Adipocyte (in vitro differentiated cells): ENCODE data around the gene HEPN1.
"Not testable (repeated sequence)": the region's sequence is repeated elsewhere in the genome, so short reads cannot be mapped to it uniquely, and the experiment has no call there.

Experiments
- DNase-seq: peaks from one replicate; pipeline ENCODE4 v3.0.0-alpha.2; 2015; ENCODE audit warnings: low read depth
- H3K27me3 ChIP-seq: replicated peaks from 2 replicates; pipeline ENCODE4 v1.7.0; 2013; ENCODE audit warnings: mild to moderate bottlenecking, low read length, moderate library complexity; ENCODE audit not compliant: control insufficient read depth, insufficient read depth
- H3K36me3 ChIP-seq: 2 replicates; pipeline ENCODE4 v1.7.0; 2013; ENCODE audit warnings: low read length, mild to moderate bottlenecking, moderate library complexity; ENCODE audit not compliant: control insufficient read depth, insufficient read depth, severe bottlenecking
- H3K4me1 ChIP-seq: 2 replicates; pipeline ENCODE4 v1.7.0; 2013; ENCODE audit warnings: mild to moderate bottlenecking, low read length, moderate library complexity; ENCODE audit not compliant: control insufficient read depth, insufficient read depth
- H3K4me3 ChIP-seq: 2 replicates; pipeline ENCODE4 v1.7.0; 2013; ENCODE audit warnings: mild to moderate bottlenecking, low read length, moderate library complexity
- H3K9ac ChIP-seq: 2 replicates; pipeline ENCODE4 v1.7.0; 2013; ENCODE audit warnings: mild to moderate bottlenecking, low read length, moderate library complexity
- H3K9me3 ChIP-seq: 2 replicates; pipeline ENCODE4 v1.7.0; 2013; ENCODE audit warnings: mild to moderate bottlenecking, low read length, moderate library complexity; ENCODE audit not compliant: control insufficient read depth

Gene HEPN1

GRCh38 chr11:124946735-124947141 lies 27.7 kb downstream of the HEPN1 start:
- H3K4me1 ChIP-seq = peaks cover 10% of the 10 kb centered on the region
- no peak overlapping the region for H3K9ac ChIP-seq
- no peaks in the 10 kb centered on the region for H3K9me3 ChIP-seq
- no peak overlapping the region for H3K4me3 ChIP-seq
- H3K36me3 ChIP-seq = no peaks in the 10 kb centered on the region
- DNase-seq = peak; percentile 44
- H3K27me3 ChIP-seq = no peaks in the 10 kb centered on the region

- H3K27me3 ChIP-seq = no peaks in the 10 kb centered on the region
- H3K36me3 ChIP-seq = no peaks in the 10 kb centered on the region
- H3K4me1 ChIP-seq = peaks cover 20% of the 10 kb centered on the region
- H3K4me3 ChIP-seq = no peak overlapping the region
- DNase-seq = no peak
- no peak overlapping the region for H3K9ac ChIP-seq
- no peaks in the 10 kb centered on the region for H3K9me3 ChIP-seq
Observed at GRCh38 chr11:124950601-124951330, 31.7 kb downstream of the HEPN1 start.

GRCh38 chr11:124951341-124951740 lies 32.3 kb downstream of the HEPN1 start:
- no peak for DNase-seq
- H3K9me3 ChIP-seq = no peaks in the 10 kb centered on the region
- no peaks in the 10 kb centered on the region for H3K27me3 ChIP-seq
- no peak overlapping the region for H3K9ac ChIP-seq
- no peak overlapping the region for H3K4me3 ChIP-seq
- H3K4me1 ChIP-seq = peaks cover 19% of the 10 kb centered on the region
- H3K36me3 ChIP-seq = no peaks in the 10 kb centered on the region

GRCh38 chr11:124953753-124954589 lies 34.9 kb downstream of the HEPN1 start, which contains the start of gene CCDC15:
TSS of gene CCDC15 (plus strand) at chr11:124954202. CDS start at chr11:124954733, 531 bp downstream.
- Histone ChIP-seq H3K9me3 (no peaks in the 10 kb centered on the region), H3K4me1 (peaks cover 10% of the 10 kb centered on the region), H3K36me3 (no peaks in the 10 kb centered on the region), H3K4me3 (peak within 1 kb of the TSS; percentile 97), H3K27me3 (no peaks in the 10 kb centered on the region), H3K9ac (peak within 1 kb of the TSS; percentile 88)
- peak; percentile 100 for DNase-seq

GRCh38 chr11:124954590-124954955 lies 35.5 kb downstream of the HEPN1 start:
- Histone ChIP-seq H3K9me3 (no peaks in the 10 kb centered on the region), H3K4me3 (peak overlapping the region; percentile 97), H3K4me1 (peaks cover 10% of the 10 kb centered on the region), H3K36me3 (no peaks in the 10 kb centered on the region), H3K27me3 (no peaks in the 10 kb centered on the region), H3K9ac (peak overlapping the region; percentile 88)
- DNase-seq = no peak

GRCh38 chr11:124955035-124955434 lies 36.0 kb downstream of the HEPN1 start:
- Histone ChIP-seq H3K4me1 (peaks cover 10% of the 10 kb centered on the region), H3K4me3 (no peak overlapping the region), H3K9me3 (no peaks in the 10 kb centered on the region), H3K36me3 (no peaks in the 10 kb centered on the region), H3K9ac (no peak overlapping the region), H3K27me3 (no peaks in the 10 kb centered on the region)
- DNase-seq = no peak

- Histone ChIP-seq H3K36me3 (no peaks in the 10 kb centered on the region), H3K27me3 (no peaks in the 10 kb centered on the region), H3K4me3 (no peak overlapping the region), H3K9me3 (no peaks in the 10 kb centered on the region), H3K9ac (no peak overlapping the region), H3K4me1 (no peaks in the 10 kb centered on the region)
- peak; percentile 89 for DNase-seq
Observed at GRCh38 chr11:124961972-124962609, 43.0 kb downstream of the HEPN1 start.

- not testable (repeated sequence) for H3K9me3 ChIP-seq, DNase-seq, H3K27me3 ChIP-seq, H3K36me3 ChIP-seq, H3K9ac ChIP-seq, H3K4me3 ChIP-seq
- peaks cover 17% of the 10 kb centered on the region for H3K4me1 ChIP-seq
Observed at GRCh38 chr11:124968197-124968596, 49.1 kb downstream of the HEPN1 start.
